Measurements from ENCODE around the gene MEIOB. TPM values are rescaled to one million over a fixed set of nuclear protein-coding genes. Genes with fewer than 3 reads are reported as not detected.

Gene MEIOB
- 0.22 and 0.50 TPM in 2 replicates for total RNA-seq

GRCh38 chr16:1871974-1872635 lies at the start of gene MEIOB:
TSS of gene MEIOB (minus strand) at chr16:1872164. CDS start at chr16:1868175, 3,989 bp downstream.

GRCh38 chr16:1918351-1919326 lies 46.7 kb upstream of the MEIOB start, which contains the start of gene HS3ST6:
TSS of gene HS3ST6 (minus strand) at chr16:1918415. CDS start at chr16:1918323, 92 bp downstream.

GRCh38 chr16:1826691-1827573 lies 45.0 kb downstream of the MEIOB start, which contains the start of the genes FAHD1 and HAGH:
TSS of gene FAHD1 (plus strand) at chr16:1827206. CDS start at chr16:1827239, 33 bp downstream.
TSS of gene HAGH (minus strand) at chr16:1826825. CDS start at chr16:1826787, 38 bp downstream.

GRCh38 chr16:1793578-1794220 lies 78.3 kb downstream of the MEIOB start, which contains the start of gene IGFALS:
TSS of gene IGFALS (minus strand) at chr16:1793705. CDS start at chr16:1793652, 53 bp downstream.

Other genes with a start within 250 kb of the MEIOB start
- gene JPT2, start 193.9 kb downstream of the MEIOB start, total RNA-seq, result 28.0 and 49.4 TPM in 2 replicates
- 42.9 and 44.9 TPM in 2 replicates for gene MAPK8IP3, start 166.0 kb downstream of the MEIOB start, total RNA-seq
- 34.6 and 65.0 TPM in 2 replicates for gene NME3, start 100.6 kb downstream of the MEIOB start, total RNA-seq
- gene EME2, start 99.4 kb downstream of the MEIOB start, total RNA-seq, result 11.7 and 16.5 TPM in 2 replicates
- gene MRPS34, start 99.0 kb downstream of the MEIOB start, total RNA-seq, result 89.7 and 102 TPM in 2 replicates
- 29.0 and 37.5 TPM in 2 replicates for gene SPSB3, start 89.6 kb downstream of the MEIOB start, total RNA-seq
- gene NUBP2, start 89.2 kb downstream of the MEIOB start, total RNA-seq, result 70.7 and 82.7 TPM in 2 replicates
- gene IGFALS, start 78.5 kb downstream of the MEIOB start, total RNA-seq, result under 0.01 and 0.50 TPM in 2 replicates
- 48.1 and 55.1 TPM in 2 replicates for gene HAGH, start 45.3 kb downstream of the MEIOB start, total RNA-seq
- 66.5 and 87.0 TPM in 2 replicates for gene FAHD1, start 45.0 kb downstream of the MEIOB start, total RNA-seq
- gene HS3ST6, start 46.3 kb upstream of the MEIOB start, total RNA-seq, result not detected in 2 replicates
- gene MSRB1, start 71.0 kb upstream of the MEIOB start, total RNA-seq, result 6.2 and 6.6 TPM in 2 replicates
- gene RPL3L, start 82.5 kb upstream of the MEIOB start, total RNA-seq, result not detected in 2 replicates
- 110 and 149 TPM in 2 replicates for gene NDUFB10, start 87.4 kb upstream of the MEIOB start, total RNA-seq
- gene RPS2, start 92.7 kb upstream of the MEIOB start, total RNA-seq, result 1,423 and 2,571 TPM in 2 replicates
- not detected in 2 replicates for gene RNF151, start 94.7 kb upstream of the MEIOB start, total RNA-seq
- gene TBL3, start 99.9 kb upstream of the MEIOB start, total RNA-seq, result 40.7 and 57.5 TPM in 2 replicates
- not detected in 2 replicates for gene NOXO1, start 109.3 kb upstream of the MEIOB start, total RNA-seq
- 18.5 and 23.0 TPM in 2 replicates for gene GFER, start 112.0 kb upstream of the MEIOB start, total RNA-seq
- 1.4 and 6.1 TPM in 2 replicates for gene SYNGR3, start 117.8 kb upstream of the MEIOB start, total RNA-seq
- gene ZNF598, start 137.7 kb upstream of the MEIOB start, total RNA-seq, result 20.7 and 22.7 TPM in 2 replicates
- 0.33 and 0.87 TPM in 2 replicates for gene NPW, start 147.6 kb upstream of the MEIOB start, total RNA-seq
- gene NHERF2, start 154.7 kb upstream of the MEIOB start, total RNA-seq, result 12.1 and 17.7 TPM in 2 replicates
- 29.5 and 31.0 TPM in 2 replicates for gene NTHL1, start 175.7 kb upstream of the MEIOB start, total RNA-seq
- 50.2 and 59.6 TPM in 2 replicates for gene TSC2, start 175.8 kb upstream of the MEIOB start, total RNA-seq

All from uterine smooth muscle cell (primary cell).